Stimulated activated naive CD4-positive, alpha-beta T cell treated with Interleukin-2 at 50 U/mL for 16 hours (primary cell): ENCODE results near the gene SEMA3A.

Source experiments
- DNase-seq: peaks from one replicate; lab custom pipeline; 2025; lab: John Stamatoyannopoulos, UW

The SEMA3A gene

GRCh38 chr7:83921941-83922607 lies 272.5 kb downstream of the SEMA3A start:
- DNase-seq: no peak

- DNase-seq: no peak
Measured at GRCh38 chr7:83921271-83921940, 273.2 kb downstream of the SEMA3A start.

GRCh38 chr7:83918142-83918541 lies 276.4 kb downstream of the SEMA3A start:
- no peak for DNase-seq

GRCh38 chr7:83913174-83913573 lies 281.4 kb downstream of the SEMA3A start:
- no peak for DNase-seq

- DNase-seq: no peak
Measured at GRCh38 chr7:83908526-83908925, 286.1 kb downstream of the SEMA3A start.
